ENCODE measurements around the gene PRKG2. TPM values are rescaled to one million over a fixed set of nuclear protein-coding genes. Genes with fewer than 3 reads are reported as not detected.
"Not testable (repeated sequence)": the region's sequence is repeated elsewhere in the genome, so short reads cannot be mapped to it uniquely, and the experiment has no call there.

PRKG2 gene
- total RNA-seq, 3 donors from 2014 or later = 9.8 to 25.7 (median 14.4) TPM

- intact Hi-C loops (cut with DNase I, micrococcal nuclease) = no loop called here
- H3K4me1 ChIP-seq (ENCODE audit: low read depth) = peaks cover 10% of the 10 kb centered on the region
- no peak for DNase-seq
- TF ChIP-seq, protein P1, sequence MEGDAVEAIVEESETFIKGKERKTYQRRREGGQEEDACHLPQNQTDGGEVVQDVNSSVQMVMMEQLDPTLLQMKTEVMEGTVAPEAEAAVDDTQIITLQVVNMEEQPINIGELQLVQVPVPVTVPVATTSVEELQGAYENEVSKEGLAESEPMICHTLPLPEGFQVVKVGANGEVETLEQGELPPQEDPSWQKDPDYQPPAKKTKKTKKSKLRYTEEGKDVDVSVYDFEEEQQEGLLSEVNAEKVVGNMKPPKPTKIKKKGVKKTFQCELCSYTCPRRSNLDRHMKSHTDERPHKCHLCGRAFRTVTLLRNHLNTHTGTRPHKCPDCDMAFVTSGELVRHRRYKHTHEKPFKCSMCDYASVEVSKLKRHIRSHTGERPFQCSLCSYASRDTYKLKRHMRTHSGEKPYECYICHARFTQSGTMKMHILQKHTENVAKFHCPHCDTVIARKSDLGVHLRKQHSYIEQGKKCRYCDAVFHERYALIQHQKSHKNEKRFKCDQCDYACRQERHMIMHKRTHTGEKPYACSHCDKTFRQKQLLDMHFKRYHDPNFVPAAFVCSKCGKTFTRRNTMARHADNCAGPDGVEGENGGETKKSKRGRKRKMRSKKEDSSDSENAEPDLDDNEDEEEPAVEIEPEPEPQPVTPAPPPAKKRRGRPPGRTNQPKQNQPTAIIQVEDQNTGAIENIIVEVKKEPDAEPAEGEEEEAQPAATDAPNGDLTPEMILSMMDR (IDR thresholded peaks at IDR 0.05) = no peak
- ATAC-seq = no peak
- H3K9me3 ChIP-seq = no peaks in the 10 kb centered on the region
- no peaks in the 10 kb centered on the region for H3K36me3 ChIP-seq (ENCODE audit: low read depth)
- H3K4me3 ChIP-seq = no peak overlapping the region
Observed at GRCh38 chr4:81165861-81166430, 49.1 kb downstream of the PRKG2 start.

DNA sequence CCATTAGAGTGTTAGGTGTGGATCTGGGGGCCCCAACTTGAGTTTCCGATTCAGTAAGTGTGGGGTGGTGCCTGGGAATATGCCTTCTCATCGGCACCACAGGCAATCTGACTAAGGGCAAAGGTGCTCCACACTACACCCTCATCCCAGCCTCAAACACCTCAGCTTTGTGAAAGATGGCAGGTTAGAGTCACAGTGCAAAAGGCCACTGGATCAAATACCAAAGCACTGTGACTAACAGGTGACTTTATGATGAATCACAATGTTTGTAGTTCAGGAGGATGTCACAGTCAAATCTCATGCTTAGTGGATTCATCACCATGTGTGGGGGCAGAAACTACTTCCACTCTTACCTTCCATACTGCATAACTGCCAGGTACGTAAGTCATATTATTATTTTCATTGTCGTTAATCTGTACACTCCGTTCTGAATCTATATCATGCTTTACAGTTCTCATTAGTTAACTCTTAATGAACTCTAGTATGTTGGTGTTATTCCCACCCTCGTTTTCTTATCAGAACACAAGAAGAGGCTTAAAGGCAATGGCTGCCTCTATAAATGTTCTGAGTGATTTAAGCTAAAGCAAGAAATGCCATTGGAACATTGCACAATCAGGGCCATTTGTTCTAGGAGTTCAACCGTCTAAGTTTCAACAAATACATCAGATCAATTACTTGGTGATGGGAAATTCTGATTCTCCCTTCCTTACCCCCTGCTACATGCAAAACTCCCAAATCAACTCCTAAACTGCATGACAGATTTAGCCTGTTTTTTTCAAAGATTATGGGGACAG lies 50.2 kb downstream of the PRKG2 start:
- Histone ChIP-seq H3K4me3 (no peak overlapping the region), H3K36me3 (ENCODE audit: low read depth) (no peaks in the 10 kb centered on the region), H3K4me1 (ENCODE audit: low read depth) (peaks cover 10% of the 10 kb centered on the region), H3K9me3 (no peaks in the 10 kb centered on the region)
- DNase-seq (peak in 1 of 3 donors; percentile 33), ATAC-seq (peak; percentile 95)
- intact Hi-C loops (cut with DNase I, micrococcal nuclease) = no loop called here
- TF ChIP-seq, protein P1 (IDR thresholded peaks at IDR 0.05) = no peak

DNA sequence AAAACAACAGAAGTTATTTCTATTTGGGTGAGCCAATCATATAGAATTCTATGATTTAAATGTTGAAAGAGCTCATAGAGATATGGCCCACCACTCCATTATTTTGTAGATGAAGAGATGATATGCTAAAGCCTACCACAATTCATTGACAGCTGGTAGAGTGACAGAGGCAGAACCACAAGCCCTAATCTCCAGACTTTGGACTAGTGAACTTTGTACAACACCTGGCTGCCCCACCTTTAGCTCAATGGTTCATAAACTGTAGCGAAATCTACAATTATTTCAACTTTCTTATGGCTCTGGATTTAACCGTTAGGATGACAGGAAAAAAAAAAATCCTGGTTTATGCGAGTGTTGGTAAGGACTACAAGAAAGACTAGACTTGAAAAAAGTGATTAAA lies 50.9 kb downstream of the PRKG2 start:
- TF ChIP-seq, protein P1 (IDR thresholded peaks at IDR 0.05) = no peak
- Histone ChIP-seq H3K4me3 (no peak overlapping the region), H3K9me3 (no peaks in the 10 kb centered on the region), H3K36me3 (ENCODE audit: low read depth) (no peaks in the 10 kb centered on the region), H3K4me1 (ENCODE audit: low read depth) (peaks cover 10% of the 10 kb centered on the region)
- ATAC-seq (peak; percentile 93), DNase-seq (peak in 1 of 3 donors; percentile 75)
- intact Hi-C loops (cut with DNase I, micrococcal nuclease) = no loop called here

DNA sequence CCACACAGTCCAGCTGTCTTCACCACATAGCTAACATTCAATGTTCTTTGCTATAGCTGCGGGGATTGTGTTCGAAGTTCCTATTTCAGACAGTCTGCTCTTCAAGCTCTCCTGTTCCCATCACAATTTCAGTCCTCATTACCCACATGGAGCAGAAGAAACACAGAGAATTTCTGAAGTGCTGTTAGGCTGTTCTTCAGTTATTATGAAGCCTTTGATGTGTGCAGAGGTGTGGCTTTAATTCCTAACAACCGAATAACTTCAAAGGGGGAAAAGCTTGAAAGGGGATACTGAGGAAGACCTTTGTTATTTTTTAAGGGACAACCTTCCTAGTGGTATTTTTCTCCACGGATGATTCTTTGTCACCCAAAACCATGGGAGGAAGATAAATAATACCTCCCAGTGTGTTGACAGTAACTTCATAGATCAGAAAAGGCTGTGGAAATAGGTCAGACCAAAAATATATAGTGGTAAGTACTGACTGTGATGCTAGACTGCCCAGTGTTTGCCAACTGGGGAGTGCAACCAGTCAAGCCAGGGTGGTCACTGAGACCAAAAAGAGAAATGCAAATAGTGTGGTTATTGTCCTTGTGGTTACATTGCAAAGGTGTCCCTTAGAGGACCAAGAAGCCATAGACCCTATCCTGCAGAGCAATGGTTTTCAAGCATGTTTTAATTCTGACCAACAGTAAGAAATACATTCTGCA lies 52.1 kb downstream of the PRKG2 start:
- ATAC-seq = no peak
- intact Hi-C loops (cut with DNase I, micrococcal nuclease) = no loop called here
- H3K4me1 ChIP-seq (ENCODE audit: low read depth) = peaks cover 10% of the 10 kb centered on the region
- no peaks in the 10 kb centered on the region for H3K9me3 ChIP-seq
- H3K4me3 ChIP-seq = no peak overlapping the region
- H3K36me3 ChIP-seq (ENCODE audit: low read depth) = no peaks in the 10 kb centered on the region
- DNase-seq = no peak
- TF ChIP-seq, protein P1 (IDR thresholded peaks at IDR 0.05) = no peak

DNA sequence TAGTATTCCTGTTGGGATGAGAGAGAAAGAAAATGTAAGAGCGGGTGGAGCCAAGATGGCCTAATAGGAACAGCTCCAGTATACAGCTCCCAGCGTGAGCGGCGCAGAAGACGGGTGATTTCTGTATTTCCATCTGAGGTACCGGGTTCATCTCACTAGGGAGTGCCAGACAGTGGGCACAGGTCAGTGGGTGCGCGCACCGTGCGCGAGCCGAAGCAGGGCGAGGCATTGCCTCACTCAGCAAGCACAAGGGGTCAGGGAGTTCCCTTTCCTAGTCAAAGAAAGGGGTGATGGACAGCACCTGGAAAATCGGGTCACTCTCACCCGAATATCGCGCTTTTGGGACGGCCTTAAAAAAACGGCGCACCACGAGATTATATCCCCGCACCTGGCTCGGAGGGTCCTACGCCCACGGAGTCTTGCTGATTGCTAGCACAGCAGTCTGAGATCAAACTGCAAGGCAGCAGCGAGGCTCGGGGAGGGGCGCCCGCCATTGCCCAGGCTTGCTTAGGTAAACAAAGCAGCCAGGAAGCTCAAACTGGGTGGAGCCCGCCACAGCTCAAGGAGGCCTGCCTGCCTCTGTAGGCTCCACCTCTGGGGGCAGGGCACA lies 61.2 kb downstream of the PRKG2 start:
- H3K4me3 ChIP-seq; H3K4me1 ChIP-seq (ENCODE audit: low read depth); H3K36me3 ChIP-seq (ENCODE audit: low read depth); intact Hi-C loops (cut with DNase I, micrococcal nuclease); H3K9me3 ChIP-seq: not testable (repeated sequence)
- DNase-seq (peak; percentile 57 to 74 (median 73)), ATAC-seq (peak; percentile 82)

Measured in mucosa of descending colon (tissue), 3 donors.